ENCODE data around the gene SCN8A.

Gene SCN8A

GRCh38 chr12:51817027-51817953 lies 226.3 kb downstream of the SCN8A start:
- peaks cover 37% of the 10 kb centered on the region for H3K27me3 Mint-ChIP-seq (ENCODE audit: low read depth)
- no peaks in the 10 kb centered on the region for H3K9me3 Mint-ChIP-seq
- TF ChIP-seq CTCF (IDR thresholded peaks at IDR 0.05; ENCODE audit: unreplicated experiment in 3 of 3): no peak

GRCh38 chr12:51818086-51818485 lies 227.1 kb downstream of the SCN8A start:
- Mint-ChIP-seq H3K27me3 (ENCODE audit: low read depth) (peaks cover 32% of the 10 kb centered on the region), H3K9me3 (no peaks in the 10 kb centered on the region), H3K4me3 (peak overlapping the region in 1 of 3 experiments; percentile 55)

More at GRCh38 chr12:51817027-51817953, 226.3 kb downstream of the SCN8A start:
- Mint-ChIP-seq H3K27ac (peak overlapping the region; percentile 17 to 50 (median 43)), H3K4me3 (peak overlapping the region; percentile 34 to 55 (median 45)), H3K36me3 (ENCODE audit: low read depth) (peaks cover 3% of the 10 kb centered on the region), H3K4me1 (peaks cover 27% of the 10 kb centered on the region)

GRCh38 chr12:51818566-51819300 lies 227.7 kb downstream of the SCN8A start:
- TF ChIP-seq CTCF (IDR thresholded peaks at IDR 0.05; ENCODE audit: unreplicated experiment in 3 of 3): no peak
- peak overlapping the region; percentile 48 to 83 (median 69) for H3K27ac Mint-ChIP-seq
- H3K27me3 Mint-ChIP-seq (ENCODE audit: low read depth): peaks cover 28% of the 10 kb centered on the region
- peak overlapping the region in 2 of 3 experiments; percentile 38 to 57 for H3K4me3 Mint-ChIP-seq
- H3K36me3 Mint-ChIP-seq (ENCODE audit: low read depth): peaks cover 14% of the 10 kb centered on the region
- H3K4me1 Mint-ChIP-seq: peaks cover 27% of the 10 kb centered on the region
- H3K9me3 Mint-ChIP-seq: no peaks in the 10 kb centered on the region

More at GRCh38 chr12:51818086-51818485, 227.1 kb downstream of the SCN8A start:
- H3K36me3 Mint-ChIP-seq (ENCODE audit: low read depth): peaks cover 10% of the 10 kb centered on the region
- peak overlapping the region; percentile 43 to 50 (median 48) for H3K27ac Mint-ChIP-seq
- H3K4me1 Mint-ChIP-seq: peaks cover 27% of the 10 kb centered on the region
- TF ChIP-seq CTCF (IDR thresholded peaks at IDR 0.05; ENCODE audit: unreplicated experiment in 3 of 3): no peak

GRCh38 chr12:51819736-51820525 lies 228.9 kb downstream of the SCN8A start:
- Mint-ChIP-seq H3K36me3 (ENCODE audit: low read depth) (peaks cover 15% of the 10 kb centered on the region), H3K27me3 (ENCODE audit: low read depth) (peaks cover 26% of the 10 kb centered on the region), H3K4me3 (peak overlapping the region; percentile 40 to 75 (median 70)), H3K4me1 (peaks cover 27% of the 10 kb centered on the region), H3K27ac (peak overlapping the region; percentile 55 to 91 (median 81)), H3K9me3 (no peaks in the 10 kb centered on the region)
- TF ChIP-seq CTCF (IDR thresholded peaks at IDR 0.05; ENCODE audit: unreplicated experiment in 3 of 3): no peak

- H3K9me3 Mint-ChIP-seq: no peaks in the 10 kb centered on the region
- peaks cover 16% of the 10 kb centered on the region for H3K36me3 Mint-ChIP-seq (ENCODE audit: low read depth)
- H3K4me3 Mint-ChIP-seq: peak overlapping the region in 1 of 3 experiments; percentile 70
- TF ChIP-seq CTCF (IDR thresholded peaks at IDR 0.05; ENCODE audit: unreplicated experiment in 3 of 3): peak; percentile 42 to 54 (median 45)
- H3K4me1 Mint-ChIP-seq: peaks cover 22% of the 10 kb centered on the region
- no peak overlapping the region for H3K27ac Mint-ChIP-seq
- H3K27me3 Mint-ChIP-seq (ENCODE audit: low read depth): peaks cover 18% of the 10 kb centered on the region
These were observed 229.8 kb downstream of the SCN8A start for GRCh38 chr12:51820526-51821439.
